ENCODE measurements around the gene SLC38A7. TPM values are rescaled to one million over a fixed set of nuclear protein-coding genes. Genes with fewer than 3 reads are reported as not detected.
A peak's percentile ranks its signal among the peaks of the same experiment; 100 is the strongest.

The SLC38A7 gene
- total and polyA plus RNA-seq, 2 of the 13 experiments (the other 11 are each of a cell fraction or from before 2014, with no cell fraction given): 13.2 to 14.1 TPM

DNA sequence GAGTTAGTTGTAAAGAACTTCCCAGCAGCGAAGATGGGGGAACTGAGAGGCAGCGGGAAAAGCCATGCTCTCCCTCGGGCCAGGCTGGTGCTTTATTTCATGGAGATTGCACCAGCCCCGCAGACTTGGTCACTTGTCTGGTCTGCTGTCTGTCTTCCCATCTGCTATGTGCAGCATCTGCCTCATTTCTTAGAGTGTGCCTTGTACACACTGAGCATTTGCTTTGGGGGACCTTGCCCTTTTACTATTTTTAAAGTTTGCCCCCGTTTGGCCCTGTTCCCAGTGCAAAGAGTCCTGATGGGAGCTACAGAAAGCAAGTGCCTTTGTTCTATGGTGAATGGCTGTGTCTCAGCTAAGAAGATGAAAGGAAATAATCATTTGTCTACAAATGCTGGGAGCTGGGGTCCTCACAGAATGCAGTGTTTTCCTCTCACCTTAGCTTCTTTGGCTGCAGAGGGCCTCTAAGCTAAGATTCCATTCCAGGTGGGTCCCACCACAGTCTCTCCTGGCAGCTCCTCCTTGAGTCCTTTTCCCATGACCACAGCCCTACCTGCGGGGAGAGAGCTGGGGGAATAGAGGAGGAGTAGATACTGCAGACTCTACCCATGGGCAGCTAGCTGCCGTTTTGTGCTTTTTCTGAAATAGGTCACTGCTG, 29.9 kb downstream of the SLC38A7 start (continued):
- no peak for TF ChIP-seq SNAPC4 (CRISPR knock-in tag; IDR thresholded peaks at IDR 0.05)
- no peak for TF ChIP-seq PRDM4 (CRISPR knock-in tag; IDR thresholded peaks at IDR 0.05; ENCODE audit: borderline replicate concordance)
- no peak for TF ChIP-seq ETV6 (CRISPR knock-in tag; conservative IDR thresholded peaks at IDR 0.05)
- peak; percentile 15; the same call in 1 of the 2 replicates for TF ChIP-seq AHR (CRISPR knock-in tag; IDR thresholded peaks at IDR 0.05)
- TF ChIP-seq, protein P1, sequence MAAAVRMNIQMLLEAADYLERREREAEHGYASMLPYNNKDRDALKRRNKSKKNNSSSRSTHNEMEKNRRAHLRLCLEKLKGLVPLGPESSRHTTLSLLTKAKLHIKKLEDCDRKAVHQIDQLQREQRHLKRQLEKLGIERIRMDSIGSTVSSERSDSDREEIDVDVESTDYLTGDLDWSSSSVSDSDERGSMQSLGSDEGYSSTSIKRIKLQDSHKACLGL (CRISPR knock-in tag; IDR thresholded peaks at IDR 0.05): no peak
- no peak for TF ChIP-seq TAF1 (CRISPR knock-in tag; IDR thresholded peaks at IDR 0.05)
- TF ChIP-seq ELF1 (CRISPR knock-in tag; IDR thresholded peaks at IDR 0.05): no peak
- 0 out of 2 replicates have a peak, but pooled peaks have one; percentile 38 for TF ChIP-seq HIVEP1 (CRISPR knock-in tag; IDR thresholded peaks at IDR 0.05)
- TF ChIP-seq TCF7 (IDR thresholded peaks at IDR 0.05; ENCODE audit: low read depth): 0 out of 2 replicates have a peak, but pooled peaks have one; percentile 24
- no peak for TF ChIP-seq ZZZ3 (CRISPR knock-in tag; IDR thresholded peaks at IDR 0.05; ENCODE audit: borderline replicate concordance)
- TF ChIP-seq ZNF891 (CRISPR knock-in tag; IDR thresholded peaks at IDR 0.05): no peak
- no peak for TF ChIP-seq HHEX (CRISPR knock-in tag; IDR thresholded peaks at IDR 0.05)
- no peak for TF ChIP-seq ZNF205 (CRISPR knock-in tag; IDR thresholded peaks at IDR 0.05)
- TF ChIP-seq ZNF580 (CRISPR knock-in tag; IDR thresholded peaks at IDR 0.05; ENCODE audit: borderline replicate concordance, low read depth): no peak
- no peak for TF ChIP-seq ZNF772 (CRISPR knock-in tag; IDR thresholded peaks at IDR 0.05)
- TF ChIP-seq CBX2 (IDR thresholded peaks at IDR 0.05; ENCODE audit: low read depth, low read length): no peak
- no peak for TF ChIP-seq CBX2 (CRISPR knock-in tag; IDR thresholded peaks at IDR 0.05; ENCODE audit: low read depth)
- TF ChIP-seq STAT5B (CRISPR knock-in tag; IDR thresholded peaks at IDR 0.05): no peak
- 0 out of 2 replicates have a peak, but pooled peaks have one; percentile 34 for TF ChIP-seq GATAD2A (CRISPR knock-in tag; IDR thresholded peaks at IDR 0.05)
- no peak for TF ChIP-seq GZF1 (CRISPR knock-in tag; IDR thresholded peaks at IDR 0.05)
- TF ChIP-seq, protein P2, sequence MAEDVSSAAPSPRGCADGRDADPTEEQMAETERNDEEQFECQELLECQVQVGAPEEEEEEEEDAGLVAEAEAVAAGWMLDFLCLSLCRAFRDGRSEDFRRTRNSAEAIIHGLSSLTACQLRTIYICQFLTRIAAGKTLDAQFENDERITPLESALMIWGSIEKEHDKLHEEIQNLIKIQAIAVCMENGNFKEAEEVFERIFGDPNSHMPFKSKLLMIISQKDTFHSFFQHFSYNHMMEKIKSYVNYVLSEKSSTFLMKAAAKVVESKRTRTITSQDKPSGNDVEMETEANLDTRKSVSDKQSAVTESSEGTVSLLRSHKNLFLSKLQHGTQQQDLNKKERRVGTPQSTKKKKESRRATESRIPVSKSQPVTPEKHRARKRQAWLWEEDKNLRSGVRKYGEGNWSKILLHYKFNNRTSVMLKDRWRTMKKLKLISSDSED (CRISPR knock-in tag; IDR thresholded peaks at IDR 0.05): no peak
- no peak for TF ChIP-seq BATF2 (CRISPR knock-in tag; IDR thresholded peaks at IDR 0.05)

All from HepG2 (cell line).